CD4-positive, alpha-beta T cell treated with Interferon alpha-2 for 1 hour (primary cell): ENCODE data around the gene LIX1.

Source experiments
- DNase-seq, 2 donors: peaks; one replicate each; pipeline ENCODE4 v3.0.0-alpha.2; 2020 to 2022

The LIX1 gene

DNA sequence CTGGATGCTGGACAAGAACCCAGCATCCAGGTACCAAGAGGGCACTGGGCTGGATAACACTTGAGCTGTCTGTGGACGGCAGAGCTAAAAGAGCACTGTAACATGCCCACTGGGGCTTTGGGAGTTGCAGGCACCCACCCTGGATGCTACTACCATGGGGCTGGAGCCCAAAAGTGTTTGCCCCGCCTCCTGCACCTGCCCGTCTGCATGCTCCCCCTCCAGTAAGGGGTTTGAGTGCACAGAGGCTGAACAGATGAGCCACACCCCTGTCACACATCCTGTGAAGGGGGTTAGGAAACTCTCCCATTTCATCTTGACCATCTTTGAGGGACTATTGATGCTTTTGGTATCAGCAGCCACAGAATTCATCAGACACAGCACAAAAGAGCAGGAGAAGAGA is 69.0 kb downstream of the LIX1 start:
- DNase-seq = no peak

DNA sequence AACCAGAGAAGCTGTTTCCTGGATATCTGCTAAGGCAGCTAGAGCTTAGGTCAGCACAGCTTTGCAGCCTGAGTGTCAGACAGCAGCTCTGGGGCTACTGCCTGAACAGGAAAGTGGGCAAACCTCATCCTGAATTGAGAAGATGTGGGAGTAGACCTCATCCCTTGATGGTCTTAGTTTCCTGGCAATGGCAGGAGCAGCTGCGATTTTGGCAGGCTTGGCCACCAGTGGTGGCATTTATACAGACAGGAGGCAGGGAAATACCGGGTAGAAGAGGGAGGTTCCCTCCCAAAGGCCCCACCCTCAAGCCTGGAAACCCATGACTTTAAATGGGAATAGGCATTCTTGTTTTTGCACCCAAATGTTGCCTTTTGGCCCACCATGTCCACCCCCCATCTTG is 69.7 kb downstream of the LIX1 start:
- no peak for DNase-seq

DNA sequence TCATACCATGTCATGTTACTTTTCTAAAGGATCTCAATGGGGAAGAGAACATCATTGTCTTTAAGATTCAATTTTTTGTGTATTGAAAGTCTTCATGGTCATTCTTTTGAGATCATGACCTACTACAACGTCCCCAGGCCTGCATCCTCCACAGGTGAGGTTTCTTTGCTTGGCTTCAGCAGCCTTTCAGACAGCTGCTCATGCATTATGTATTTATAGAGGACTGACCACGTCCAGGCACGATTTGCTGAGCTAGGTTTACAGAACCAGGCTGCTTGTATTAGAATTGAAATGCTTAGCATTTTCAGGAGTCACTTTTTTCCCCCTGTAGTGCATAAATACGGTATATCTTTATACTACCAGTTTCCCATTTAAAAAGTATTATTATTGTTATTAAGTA is 70.4 kb downstream of the LIX1 start:
- no peak for DNase-seq

DNA sequence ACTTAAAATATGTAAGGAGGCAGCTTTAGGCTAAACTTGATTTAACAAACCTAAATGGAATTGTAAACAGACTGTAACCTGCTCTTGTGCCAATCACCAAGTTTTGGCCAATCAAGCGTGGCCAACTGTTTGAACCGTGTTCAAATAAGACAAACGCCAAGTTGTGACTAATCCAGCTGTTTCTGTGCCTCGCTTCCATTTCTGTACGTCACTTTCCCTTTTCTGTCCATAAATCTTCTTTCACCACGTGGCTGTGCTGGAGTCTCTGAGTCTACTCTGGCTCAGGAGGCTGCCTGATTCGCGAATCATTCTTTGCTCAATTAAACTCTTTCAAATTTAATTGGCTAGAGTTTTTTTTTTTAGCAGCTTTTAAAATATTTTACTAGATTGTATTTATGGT is 71.3 kb downstream of the LIX1 start:
- DNase-seq = no peak

DNA sequence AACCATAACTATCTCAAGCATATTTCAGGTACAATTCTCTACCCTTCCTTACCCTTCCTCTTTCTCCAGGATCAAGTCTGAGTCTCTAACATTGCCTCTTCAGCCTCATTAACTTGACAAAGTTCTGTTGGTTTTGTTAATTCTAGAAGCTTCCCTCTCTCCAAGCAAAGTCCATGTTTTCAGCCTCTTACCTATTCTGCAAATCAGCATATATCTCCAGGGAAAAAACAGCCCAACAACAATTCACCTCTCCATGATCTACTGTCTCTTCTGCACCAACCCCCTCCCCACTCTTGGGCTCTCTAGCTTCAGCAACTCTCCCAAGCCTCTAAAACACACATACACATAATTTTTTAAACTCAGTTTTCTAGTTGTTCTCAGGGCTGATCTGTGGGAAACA is 72.2 kb downstream of the LIX1 start:
- DNase-seq = no peak

DNA sequence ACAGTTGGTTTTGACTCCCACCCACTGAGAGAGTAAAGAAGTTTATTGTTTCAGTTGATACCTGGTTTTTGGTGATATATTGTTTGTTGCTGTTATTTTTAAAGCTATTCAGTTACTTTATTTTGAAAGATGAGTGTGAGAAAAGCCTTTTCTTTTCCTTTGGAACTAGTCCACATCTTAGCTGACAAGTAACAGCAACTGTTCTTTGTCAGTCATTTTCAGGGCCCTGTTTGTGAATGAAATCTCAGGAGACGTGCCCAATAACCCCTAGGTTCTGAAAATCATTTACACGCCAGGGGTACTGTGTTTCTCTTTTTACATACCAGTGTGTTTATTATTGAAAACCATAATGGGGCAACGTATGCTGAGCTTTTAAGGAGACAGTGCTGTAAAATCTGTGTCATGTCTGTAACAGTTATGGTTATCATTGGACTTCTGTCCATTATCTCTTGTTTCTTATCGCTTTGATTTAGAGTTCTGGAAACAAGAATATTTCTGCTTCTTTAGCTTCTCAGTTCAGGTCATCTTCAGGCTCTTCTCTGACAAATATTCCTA is 75.0 kb downstream of the LIX1 start:
- no peak for DNase-seq

DNA sequence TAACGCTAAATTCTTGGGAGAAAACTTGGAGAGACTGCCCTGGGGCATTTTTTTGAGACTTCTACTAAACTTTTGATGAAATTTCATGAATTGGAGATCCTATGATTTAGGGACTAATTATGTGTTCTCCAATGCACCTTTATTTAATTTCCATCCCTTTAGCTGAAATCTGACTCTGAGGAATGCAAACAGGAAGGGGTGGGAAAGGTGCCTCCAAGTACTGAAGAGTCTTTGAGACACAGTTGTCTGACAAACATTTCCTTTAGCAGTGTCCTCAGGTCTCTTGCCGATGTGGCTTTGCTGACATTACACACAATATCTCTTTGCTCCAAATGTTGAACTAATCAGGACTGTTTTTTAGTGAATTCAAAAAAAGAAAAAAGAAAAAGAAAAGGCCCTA is 76.9 kb downstream of the LIX1 start:
- DNase-seq = no peak

DNA sequence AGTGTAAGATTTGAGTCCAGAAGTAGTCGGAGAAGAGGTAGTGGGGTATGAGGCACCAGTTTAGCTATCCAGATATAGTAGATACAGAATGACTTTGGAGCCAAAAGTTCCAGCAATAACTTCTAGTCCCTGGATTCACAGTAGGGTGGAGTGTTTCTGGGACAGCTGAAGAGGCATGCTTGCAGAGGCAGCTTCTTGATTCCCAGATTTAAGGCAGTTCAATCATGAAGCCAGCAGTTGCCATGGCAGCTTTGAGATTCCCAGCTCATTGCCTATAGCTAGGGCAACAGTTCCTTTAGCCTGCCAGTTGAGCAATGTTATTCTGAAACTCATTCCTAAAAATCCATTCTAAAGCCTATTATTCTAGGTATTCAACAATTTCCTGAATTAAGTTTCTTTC is 79.2 kb downstream of the LIX1 start:
- no peak for DNase-seq

DNA sequence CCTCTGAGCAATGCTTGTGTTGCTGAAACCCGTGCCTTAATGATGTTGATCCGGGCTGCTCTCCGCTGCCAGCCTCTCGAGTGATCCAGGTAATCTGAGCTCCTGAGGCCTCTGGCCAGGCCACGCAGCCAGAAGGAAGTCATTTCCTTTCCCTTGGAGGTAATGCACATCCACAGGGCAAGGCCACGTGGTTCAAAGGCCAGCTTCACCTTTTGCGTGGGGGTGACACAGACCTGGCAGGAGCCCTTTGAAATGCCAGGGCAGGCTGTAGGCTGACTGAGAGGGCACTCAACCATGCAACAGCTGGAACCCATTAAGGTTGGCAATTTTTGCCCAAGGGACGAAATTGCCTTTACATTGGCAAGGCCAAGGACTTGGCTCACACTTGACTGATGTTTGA is 80.4 kb downstream of the LIX1 start:
- DNase-seq = no peak

DNA sequence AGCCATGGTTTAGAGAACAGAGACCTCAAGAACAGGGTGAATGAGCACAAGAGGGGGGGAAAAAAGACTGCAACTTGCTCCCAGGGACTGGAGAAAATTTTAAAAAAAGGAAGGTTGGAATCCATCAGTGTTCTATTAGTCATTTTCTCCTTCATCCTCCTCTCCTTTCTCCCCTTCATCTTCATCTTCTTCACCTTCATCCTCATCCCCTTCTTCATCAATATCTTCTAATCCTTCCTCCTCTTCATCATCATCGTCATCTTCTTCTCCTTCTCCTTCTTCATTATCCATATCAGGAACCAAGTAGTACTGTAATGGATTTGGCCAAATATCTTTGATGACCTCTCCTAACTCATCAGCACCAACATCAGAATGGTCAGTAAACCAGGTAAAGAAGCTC is 86.1 kb downstream of the LIX1 start:
- DNase-seq = no peak

DNA sequence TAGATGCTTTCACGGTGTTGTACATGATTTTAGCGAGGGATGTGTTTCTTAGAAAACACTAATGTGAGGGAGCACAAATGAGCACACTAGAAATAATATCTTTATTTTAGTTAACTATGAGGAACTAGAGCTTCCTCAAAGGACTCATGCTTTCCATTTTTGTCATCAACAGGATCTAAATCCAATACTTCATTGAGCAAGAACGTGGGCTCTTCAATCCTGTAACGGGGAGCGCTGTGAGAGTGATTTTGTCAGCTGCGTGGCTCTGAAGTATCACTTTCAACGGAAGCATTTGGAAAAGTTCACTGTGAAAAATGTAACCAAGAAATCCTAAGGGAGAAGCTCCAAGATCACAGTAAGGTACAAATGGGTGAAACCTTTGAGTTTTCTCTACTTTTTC is 93.2 kb downstream of the LIX1 start:
- DNase-seq = no peak

DNA sequence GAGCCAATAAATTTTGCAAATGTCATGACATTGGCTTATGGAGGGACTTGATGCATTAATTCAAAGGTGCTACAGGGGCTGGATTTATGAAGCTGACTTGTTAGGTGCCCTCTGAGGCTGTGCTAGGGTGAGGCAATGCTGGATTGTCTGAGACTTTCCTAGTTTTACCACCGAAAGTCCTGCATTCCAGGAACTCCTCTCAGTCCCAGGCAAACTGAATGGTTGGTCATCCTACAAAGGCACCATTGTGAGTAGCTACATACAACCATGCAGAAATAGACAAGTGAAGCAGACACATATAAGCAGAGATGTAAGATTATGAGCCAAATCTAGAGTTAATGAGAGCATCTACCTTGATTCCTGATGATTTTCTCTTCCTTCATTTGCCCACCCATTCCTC is 95.3 kb downstream of the LIX1 start:
- DNase-seq = no peak

DNA sequence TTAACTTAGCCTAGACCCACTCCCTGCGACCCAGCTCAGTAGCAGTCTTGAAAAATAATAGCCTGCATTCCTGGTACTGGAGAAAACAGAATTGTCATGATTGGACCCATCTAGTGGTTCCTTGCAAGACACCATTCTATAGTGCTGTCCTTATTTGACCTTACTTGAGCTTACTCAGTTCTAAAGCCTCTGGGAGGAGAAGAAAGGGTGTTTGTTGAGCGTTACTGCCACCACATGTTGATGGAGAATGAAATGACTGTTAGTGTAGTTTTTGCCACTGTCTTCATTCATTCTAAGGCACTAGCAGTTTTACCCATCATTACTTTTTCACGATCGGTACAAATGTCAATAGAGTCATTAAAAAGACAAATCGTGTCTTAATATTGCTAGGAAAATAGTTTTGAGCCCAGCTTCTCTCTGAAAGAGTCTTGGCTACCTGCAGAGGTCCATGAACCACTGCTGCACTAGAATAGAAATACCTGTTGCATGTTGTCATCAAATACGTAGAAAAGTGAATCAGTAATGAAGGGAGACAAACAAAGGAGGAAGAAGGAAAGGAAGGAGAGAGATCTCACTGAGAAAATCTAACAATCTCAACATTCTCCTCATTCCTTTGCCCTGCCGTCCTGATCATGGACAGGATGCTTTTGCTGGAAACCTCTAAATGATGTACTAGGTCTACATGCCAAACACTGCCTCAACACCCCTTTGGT is 96.0 kb downstream of the LIX1 start:
- no peak for DNase-seq

DNA sequence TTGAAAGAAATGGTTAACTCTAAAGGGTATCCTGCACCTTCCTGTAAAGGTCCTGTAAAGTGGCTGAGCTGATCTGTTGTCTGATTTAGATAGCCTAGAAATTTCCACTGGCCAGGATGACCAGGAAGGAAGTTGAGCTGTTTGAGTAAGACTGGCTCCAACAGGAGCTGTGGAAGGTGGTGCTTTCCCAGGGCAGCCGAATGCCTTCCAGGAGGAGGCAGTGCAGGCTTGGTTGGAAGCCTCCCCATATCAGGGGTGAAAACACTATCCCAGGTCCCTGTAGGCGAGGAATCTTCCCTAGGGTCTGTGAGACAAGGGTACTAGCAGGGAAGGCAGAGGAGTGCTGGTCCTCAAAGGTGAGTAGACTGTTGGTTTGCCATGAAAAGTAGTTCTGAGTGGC is 98.4 kb downstream of the LIX1 start:
- no peak for DNase-seq

DNA sequence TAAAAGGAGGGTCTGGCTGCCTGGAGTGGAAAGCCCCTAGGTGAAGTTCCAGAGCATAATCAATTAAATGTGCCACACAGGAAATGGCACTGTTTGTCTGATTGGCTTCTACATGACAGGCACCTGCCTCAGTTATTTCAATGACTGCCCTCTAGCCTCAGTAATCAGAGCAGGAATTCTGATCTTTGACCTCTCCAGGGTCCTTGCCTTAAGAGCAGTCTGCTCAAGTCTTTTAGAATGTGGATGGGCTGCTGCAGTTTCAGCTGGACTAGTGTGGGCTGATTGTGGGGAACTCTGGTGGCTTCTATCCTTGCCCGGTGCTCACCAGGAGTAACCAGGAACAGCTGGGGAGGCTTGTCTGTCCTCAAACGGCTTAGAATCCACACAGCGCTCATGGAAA is 98.9 kb downstream of the LIX1 start:
- no peak for DNase-seq

DNA sequence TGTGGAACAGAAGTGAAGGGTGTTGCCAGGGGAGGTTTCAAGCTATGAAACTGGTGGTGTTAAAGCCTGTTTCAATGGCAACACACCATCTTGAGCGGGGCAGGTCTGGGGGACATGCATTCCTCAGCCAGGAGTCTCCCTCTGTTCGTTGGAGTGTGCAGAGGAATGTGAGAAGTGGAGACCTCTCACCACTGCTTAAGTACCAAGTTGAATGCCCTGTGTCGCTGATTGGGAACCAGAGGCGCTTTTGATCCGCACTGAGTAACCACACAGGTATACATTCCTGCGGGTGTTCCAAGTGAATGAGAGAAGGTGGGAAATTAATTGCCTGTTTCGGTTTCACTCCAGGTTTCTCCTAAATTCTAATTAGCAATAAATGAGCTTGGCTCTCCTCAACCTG is 99.4 kb downstream of the LIX1 start:
- DNase-seq = no peak
